GM10266 (cell line): ENCODE results near the gene FRK.

Experiments
- DNase-seq: peaks from one replicate; pipeline ENCODE4 v3.0.0; 2012; ENCODE audit errors: extremely low spot score
- TF ChIP-seq, protein P1 (sequence below): IDR thresholded peaks from 2 replicates; pipeline ENCODE4 v1.5.1; 2012; ENCODE audit warnings: mild to moderate bottlenecking, low read depth; ENCODE audit not compliant: control insufficient read depth, insufficient read depth; ENCODE audit errors: missing control alignments

FRK gene

DNA sequence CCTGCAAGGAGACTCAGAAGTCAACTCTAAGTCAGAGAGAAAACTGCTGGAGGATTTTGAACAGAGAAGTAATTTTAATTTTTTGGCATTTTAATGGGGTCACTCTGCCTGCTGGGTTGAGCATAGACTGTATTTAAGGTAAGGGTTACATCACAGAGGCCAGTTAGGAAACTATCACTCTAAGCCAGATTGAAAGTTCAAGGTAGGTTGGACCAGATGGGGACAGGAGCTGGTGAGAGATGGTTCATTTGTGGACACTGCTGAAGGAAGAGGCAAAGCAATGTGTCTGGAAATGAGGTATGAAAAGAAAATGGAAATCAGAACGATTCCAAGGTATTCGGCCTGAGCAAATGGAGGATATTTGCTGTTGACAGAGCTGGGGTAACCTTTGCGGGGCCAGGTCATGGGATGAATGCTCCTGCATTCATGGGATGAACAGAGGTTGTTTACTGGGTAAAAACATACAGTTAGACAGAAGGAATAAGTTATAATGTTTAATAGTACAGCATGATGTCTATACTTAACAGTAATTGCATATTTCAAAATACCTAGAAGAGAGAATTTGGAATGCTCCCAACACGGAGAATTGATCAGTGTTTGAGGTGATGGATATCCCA, 26.9 kb downstream of the FRK start:
- DNase-seq = no peak
- TF ChIP-seq, protein P1, sequence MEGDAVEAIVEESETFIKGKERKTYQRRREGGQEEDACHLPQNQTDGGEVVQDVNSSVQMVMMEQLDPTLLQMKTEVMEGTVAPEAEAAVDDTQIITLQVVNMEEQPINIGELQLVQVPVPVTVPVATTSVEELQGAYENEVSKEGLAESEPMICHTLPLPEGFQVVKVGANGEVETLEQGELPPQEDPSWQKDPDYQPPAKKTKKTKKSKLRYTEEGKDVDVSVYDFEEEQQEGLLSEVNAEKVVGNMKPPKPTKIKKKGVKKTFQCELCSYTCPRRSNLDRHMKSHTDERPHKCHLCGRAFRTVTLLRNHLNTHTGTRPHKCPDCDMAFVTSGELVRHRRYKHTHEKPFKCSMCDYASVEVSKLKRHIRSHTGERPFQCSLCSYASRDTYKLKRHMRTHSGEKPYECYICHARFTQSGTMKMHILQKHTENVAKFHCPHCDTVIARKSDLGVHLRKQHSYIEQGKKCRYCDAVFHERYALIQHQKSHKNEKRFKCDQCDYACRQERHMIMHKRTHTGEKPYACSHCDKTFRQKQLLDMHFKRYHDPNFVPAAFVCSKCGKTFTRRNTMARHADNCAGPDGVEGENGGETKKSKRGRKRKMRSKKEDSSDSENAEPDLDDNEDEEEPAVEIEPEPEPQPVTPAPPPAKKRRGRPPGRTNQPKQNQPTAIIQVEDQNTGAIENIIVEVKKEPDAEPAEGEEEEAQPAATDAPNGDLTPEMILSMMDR = no peak

DNA sequence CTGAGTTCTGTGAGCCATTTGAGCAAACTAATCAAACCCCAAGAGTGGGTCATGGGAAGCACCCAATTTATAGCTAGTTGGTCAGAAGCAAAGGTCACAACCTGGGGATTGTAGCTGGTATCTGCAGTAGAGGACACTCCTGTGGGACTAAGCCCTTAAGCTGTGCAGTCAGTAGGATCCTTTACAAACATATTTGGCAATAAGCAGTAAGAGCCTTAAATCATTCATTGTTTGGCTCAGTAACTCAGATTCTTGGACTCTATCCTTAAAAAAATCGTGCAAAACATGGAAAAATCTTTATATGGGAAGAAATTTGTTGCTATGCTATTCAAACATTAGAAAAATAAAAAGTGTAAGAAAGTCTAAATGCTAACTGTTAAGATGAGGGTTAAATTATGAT, 29.9 kb downstream of the FRK start:
- DNase-seq = no peak
- TF ChIP-seq, protein P1 = no peak

DNA sequence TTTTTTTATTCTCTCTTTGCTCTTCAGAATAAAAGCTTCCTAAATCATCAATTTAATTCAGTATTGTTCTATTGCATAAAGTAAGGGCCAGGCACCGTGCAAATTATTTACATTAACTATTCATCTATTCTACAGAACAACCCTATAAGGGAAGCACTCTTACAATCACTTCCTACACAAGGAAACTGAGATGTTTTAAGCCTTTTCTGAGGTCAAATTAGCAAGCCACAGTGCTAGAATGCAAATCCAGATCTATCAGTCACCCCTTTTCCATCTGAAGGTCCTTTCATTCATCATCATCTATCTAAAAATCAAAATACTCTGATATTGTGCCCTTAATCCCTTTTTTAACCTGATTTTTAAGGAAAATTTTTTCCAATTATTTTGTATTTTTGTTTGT, 31.2 kb downstream of the FRK start:
- no peak for DNase-seq
- TF ChIP-seq, protein P1 = no peak

DNA sequence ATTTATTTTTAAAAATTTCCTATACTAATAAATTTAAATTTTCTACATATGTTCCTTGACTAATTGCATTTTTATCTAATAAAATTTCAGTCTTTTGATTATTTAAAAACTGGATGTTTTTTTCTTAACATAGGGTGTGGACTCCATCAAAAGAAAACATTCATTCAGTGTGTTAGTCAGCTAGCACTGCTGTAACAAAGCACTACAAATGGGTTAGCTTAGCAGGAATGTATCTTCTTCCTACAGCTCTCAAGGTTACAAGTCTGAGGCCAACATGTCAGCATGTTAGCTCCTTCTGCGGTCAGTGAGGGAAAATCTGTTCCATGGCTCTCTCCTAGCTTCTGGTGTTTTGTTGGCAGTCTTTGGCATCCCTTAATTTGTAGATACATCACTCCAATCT, 32.5 kb downstream of the FRK start:
- no peak for DNase-seq
- TF ChIP-seq, protein P1 = no peak

DNA sequence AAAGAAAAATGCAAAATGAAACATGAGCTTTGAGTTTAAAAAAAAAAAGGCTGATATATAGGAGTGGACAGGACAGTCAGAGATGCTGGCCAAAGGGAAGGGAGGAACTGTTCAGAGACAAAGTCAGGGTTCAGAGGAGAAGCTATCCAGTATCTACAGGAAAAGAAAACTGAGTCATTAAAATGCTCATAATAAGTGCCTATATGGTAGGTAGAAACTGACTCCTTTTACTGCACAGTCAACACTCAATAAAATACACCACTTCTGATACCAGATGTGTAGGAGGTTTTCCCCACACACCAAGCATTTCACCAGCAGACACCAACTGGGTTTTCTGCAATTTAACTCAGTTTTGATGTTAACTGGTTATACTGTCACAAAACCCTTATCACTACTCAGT, 32.9 kb downstream of the FRK start:
- TF ChIP-seq, protein P1 = no peak

DNA sequence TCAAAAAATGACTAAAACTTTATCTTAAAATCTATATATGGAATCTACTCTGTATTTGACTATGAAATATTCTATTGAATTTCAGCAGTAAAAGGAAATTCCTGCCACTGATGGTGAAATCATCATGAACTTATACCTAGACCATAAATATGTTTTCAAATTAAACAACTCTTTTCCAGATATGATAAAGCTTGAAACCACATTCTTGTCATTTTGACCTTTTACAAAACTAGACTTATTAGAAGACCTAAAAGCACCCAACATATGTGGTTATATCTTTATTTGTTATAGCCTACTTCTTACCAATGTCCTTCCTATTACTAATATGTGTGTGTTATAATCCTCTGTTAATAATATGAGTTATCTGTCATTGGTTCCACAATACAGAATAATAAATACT, 35.3 kb downstream of the FRK start:
- TF ChIP-seq, protein P1 = no peak

More for the DNA sequence above, 32.9 kb downstream of the FRK start:
- DNase-seq = no peak

DNA sequence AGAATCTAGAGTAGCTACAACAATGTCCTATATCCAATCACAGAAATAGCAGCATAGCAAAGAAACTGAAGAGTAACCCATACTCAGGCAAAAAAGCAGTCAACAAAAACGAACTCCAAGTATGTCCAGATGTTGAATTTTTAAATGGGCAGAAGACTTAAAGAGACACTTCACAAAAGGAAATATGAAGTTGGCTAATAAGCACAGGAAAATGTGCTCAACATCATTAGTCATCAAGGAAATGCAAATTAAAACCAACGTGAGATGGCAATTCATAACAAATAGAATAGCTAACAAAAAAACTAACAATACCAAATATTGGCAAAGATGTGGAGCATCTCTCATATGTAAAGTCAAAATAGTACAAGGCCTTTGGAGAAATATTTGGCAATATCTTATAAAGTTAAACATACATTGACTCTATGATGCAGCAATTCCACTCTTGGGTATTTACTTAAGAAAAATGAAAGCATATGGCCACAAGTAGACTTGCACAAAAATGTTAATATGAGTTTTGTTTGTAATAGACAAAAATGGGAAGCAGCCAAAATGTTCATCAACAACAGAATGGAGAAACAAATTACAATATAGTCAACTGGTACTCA, 37.7 kb downstream of the FRK start:
- TF ChIP-seq, protein P1 = no peak
- DNase-seq = no peak

More for the DNA sequence above, 35.3 kb downstream of the FRK start:
- DNase-seq = no peak
